Stimulated activated CD8-positive, alpha-beta memory T cell treated with anti-CD3 and anti-CD28 coated beads, Interleukin-7, amount 100 ng/mL, for 48 hours (primary cell): Measurements from ENCODE around the gene PKD1.

Source experiments
- DNase-seq, 2 donors: peaks; one replicate each; pipeline ENCODE4 v3.0.0-alpha.2; 2020; ENCODE audit warnings: low read depth in 1 of 2; ENCODE audit errors: extremely low read depth in 1 of 2

PKD1 gene

GRCh38 chr16:2056077-2056476, 79.6 kb downstream of the PKD1 start:
- DNase-seq, result no peak

- DNase-seq, result no peak
Measured at GRCh38 chr16:2054543-2055245, 81.0 kb downstream of the PKD1 start.

GRCh38 chr16:2053897-2054296, 81.8 kb downstream of the PKD1 start:
- no peak for DNase-seq

GRCh38 chr16:2053211-2053610, 82.5 kb downstream of the PKD1 start:
- DNase-seq, result no peak

- no peak for DNase-seq
Measured at GRCh38 chr16:2048116-2048543, 87.6 kb downstream of the PKD1 start.

GRCh38 chr16:2047330-2048115, 88.2 kb downstream of the PKD1 start, which contains the start of the genes NTHL1 and TSC2:
TSS of gene NTHL1 (minus strand) at chr16:2047834. CDS start at chr16:2047823, 11 bp downstream.
TSS of gene TSC2 (plus strand) at chr16:2047985. CDS start at chr16:2048616, 631 bp downstream.
- peak; percentile 93 to 94 for DNase-seq

- no peak for DNase-seq
Measured at GRCh38 chr16:2046893-2047329, 88.8 kb downstream of the PKD1 start.

GRCh38 chr16:2045965-2046892, 89.5 kb downstream of the PKD1 start:
- no peak for DNase-seq

GRCh38 chr16:2044541-2044940, 91.2 kb downstream of the PKD1 start:
- DNase-seq, result no peak

- DNase-seq, result no peak
Measured at GRCh38 chr16:2043667-2044451, 91.8 kb downstream of the PKD1 start.

GRCh38 chr16:2042986-2043666, 92.6 kb downstream of the PKD1 start:
- DNase-seq, result no peak

- no peak for DNase-seq
Measured at GRCh38 chr16:2042171-2042985, 93.3 kb downstream of the PKD1 start.

- DNase-seq, result no peak
Measured at GRCh38 chr16:2040787-2041522, 94.7 kb downstream of the PKD1 start.

GRCh38 chr16:2040041-2040786, 95.5 kb downstream of the PKD1 start:
- DNase-seq, result no peak

- DNase-seq, result no peak
Measured at GRCh38 chr16:2039274-2040031, 96.2 kb downstream of the PKD1 start.
